GM12892 (cell line): ENCODE results near the gene AKIP1.
A peak's percentile ranks its signal among the peaks of the same experiment; 100 is the strongest.
"Not testable (repeated sequence)": the region's sequence is repeated elsewhere in the genome, so short reads cannot be mapped to it uniquely, and the experiment has no call there.

Experiments
- DNase-seq: peaks from one replicate; pipeline ENCODE4 v3.0.0; 2011; ENCODE audit not compliant: insufficient read length
- FAIRE-seq: peaks from 2 replicates; lab custom pipeline; 2011; peaks lifted over from hg19 to GRCh38; lab: Jason Lieb, UNC
- POLR2A ChIP-seq: IDR thresholded peaks from 2 replicates; pipeline ENCODE4 v1.6.1; 2011; ENCODE audit warnings: low read depth, low read length, control low read depth
- POLR2AphosphoS5 ChIP-seq: IDR thresholded peaks from 2 replicates; pipeline ENCODE4 v1.6.1; 2011; ENCODE audit warnings: low read depth, low read length, control low read depth
- TAF1 ChIP-seq: IDR thresholded peaks from 2 replicates; pipeline ENCODE4 v1.6.1; 2011; ENCODE audit warnings: low read depth, mild to moderate bottlenecking, control low read depth, low read length, borderline replicate concordance

AKIP1 gene

DNA sequence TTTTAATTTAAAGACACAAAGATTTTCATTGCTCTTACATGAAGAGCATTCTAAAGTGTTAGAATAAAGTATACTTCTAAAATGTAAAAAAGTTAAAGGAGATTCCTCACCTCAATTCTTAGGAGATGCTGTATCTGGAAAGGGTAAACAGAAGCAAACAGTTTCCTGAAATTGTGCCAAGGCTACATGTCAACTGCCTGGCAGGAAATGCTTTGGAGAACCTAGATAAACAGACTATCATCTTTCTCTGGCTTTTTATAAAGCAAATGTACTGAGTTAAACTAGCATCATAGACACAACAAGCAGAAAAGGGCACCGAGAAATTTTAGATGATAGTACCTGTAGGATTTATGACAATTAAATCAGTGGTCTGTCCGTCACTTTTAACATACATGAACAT, 24.7 kb upstream of the AKIP1 start:
- no peak for TF ChIP-seq POLR2A
- TF ChIP-seq POLR2AphosphoS5 = no peak
- TF ChIP-seq TAF1 = no peak
- FAIRE-seq = no peak
- DNase-seq = no peak

DNA sequence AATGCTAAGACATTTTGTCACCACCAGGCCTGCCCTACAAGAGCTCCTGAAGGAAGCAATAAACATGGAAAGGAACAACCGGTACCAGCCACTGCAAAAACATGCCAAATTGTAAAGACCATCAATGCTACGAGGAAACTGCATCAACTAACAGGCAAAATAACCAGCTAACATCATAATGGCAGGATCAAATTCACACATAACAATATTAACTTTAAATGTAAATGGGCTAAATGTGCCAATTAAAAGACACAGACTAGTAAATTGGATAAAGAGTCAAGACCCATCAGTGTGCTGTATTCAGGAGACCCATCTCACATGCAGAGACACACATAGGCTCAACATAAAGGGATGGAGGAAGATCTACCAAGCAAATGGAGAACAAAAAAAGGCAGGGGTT, 19.8 kb upstream of the AKIP1 start:
- not testable (repeated sequence) for FAIRE-seq, DNase-seq

DNA sequence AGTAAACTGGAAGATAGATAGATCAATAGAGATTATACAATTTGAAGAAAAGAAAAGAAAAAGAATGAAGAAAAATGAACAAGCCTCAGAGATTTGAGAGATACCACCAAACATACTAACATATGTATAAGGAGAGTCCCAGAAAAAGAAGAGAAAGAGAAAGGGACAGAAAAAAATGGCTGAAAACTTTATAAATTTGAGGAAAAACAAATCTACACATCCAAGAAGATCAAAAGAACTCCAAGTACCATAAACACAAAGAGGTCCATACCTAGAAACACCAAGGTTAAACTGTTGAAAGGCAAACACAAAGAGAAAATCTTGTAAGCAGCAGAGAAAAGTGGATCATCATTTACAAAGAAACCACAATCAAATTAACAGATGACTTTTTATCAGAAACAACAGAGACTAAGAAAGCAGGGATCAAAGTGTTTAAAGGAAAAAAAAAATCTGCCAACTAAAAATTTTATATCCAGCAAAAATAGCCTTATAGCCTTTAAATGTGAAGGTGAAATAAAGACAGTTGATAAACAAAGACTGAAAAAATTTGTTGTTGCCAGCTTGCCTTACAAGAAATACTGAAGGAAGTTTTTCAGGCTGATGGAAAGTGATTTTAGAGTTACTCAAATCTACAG, 11.8 kb upstream of the AKIP1 start:
- no peak for TF ChIP-seq TAF1
- TF ChIP-seq POLR2AphosphoS5 = no peak
- TF ChIP-seq POLR2A = no peak
- DNase-seq (no peak), FAIRE-seq (no peak)

DNA sequence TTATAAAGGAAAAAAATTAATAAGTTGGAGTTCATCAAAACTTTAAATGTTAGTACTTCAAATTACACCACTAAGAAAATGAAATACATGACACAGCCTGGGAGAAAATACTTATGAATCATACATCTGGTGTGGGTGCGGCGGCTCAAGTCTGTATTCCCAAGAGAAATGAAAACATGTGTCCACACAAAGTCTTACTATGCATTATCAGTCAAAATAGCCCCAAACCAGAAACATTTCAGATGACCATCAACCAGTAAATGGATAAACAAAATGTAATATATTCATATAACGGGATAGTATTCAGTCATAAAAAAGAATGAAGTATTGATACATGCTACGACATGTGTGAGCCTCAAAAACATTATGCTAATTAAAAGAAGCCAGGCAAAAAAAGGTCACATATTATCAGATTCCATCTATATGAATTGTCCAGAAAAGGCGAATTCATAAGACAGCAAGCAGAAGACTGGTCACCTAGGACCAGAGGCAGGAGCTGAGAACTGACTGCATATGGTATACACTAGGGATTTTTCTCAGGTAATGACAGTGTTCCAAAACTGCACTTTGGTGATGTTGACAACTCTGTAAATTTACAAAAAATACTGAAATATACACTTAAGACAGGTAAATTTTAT, 5.3 kb upstream of the AKIP1 start:
- no peak for DNase-seq
- no peak for FAIRE-seq
- TF ChIP-seq TAF1 (no peak), POLR2AphosphoS5 (no peak), POLR2A (no peak)

DNA sequence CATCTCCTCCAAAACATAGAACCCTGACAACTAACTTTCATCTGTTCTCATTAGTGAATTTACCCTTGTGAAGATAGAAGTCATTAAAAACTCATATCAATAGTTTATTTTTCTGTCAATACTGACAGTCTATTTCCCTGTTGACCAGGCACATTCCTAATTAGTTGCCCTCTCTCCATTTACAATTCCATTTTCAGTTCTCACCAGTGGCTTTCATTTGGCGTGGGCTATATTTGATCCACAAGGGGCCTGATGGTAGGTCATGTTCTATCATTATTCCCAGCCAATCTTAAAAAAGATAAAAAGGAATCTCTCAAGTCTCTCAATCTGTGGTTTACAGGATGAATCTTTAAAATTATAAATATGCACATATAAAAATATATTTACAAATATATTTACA, 3.9 kb upstream of the AKIP1 start:
- FAIRE-seq (no peak), DNase-seq (no peak)
- TF ChIP-seq POLR2AphosphoS5 (no peak), POLR2A (no peak), TAF1 (no peak)

DNA sequence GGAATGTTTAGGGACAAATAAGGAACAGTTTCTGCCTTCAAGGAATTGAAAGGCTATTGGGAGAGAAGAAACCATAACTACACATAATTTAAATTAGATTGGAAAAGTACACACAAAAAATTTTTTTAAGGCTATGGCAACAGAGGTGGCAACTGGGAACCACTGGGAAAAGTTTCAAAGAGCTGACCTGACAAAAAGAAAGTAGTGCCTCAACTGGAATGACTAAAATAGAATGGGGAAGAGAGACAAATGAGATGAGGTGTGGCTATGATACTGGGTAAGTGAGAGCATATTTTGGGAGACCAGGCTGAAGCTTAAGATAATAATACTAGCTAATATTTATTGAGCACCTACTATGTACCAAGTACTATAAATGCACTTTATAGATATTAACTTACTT, 2.9 kb upstream of the AKIP1 start:
- DNase-seq = no peak
- TF ChIP-seq POLR2AphosphoS5 = no peak
- FAIRE-seq = no peak

DNA sequence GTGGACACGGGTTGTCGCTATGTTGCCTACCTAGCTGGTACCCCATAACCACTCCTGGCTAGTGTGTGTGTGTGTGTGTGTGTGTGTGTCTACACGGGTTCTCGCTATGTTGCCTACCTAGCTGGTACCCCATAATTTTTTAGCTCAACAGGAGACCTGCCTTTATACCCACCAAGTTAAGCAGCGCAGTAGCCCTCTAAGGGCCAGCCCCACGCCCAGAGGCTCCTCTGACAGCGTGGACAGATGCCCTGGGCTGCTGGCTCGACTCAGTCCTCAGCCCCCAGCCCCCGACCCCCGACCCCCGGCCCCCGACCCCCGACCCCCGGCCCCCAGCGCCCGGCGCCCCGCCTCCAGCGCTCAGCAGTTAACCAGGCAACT, 351 bp upstream of the AKIP1 start:
- DNase-seq (no peak), FAIRE-seq (no peak)
- TF ChIP-seq TAF1 (no peak), POLR2A (no peak), POLR2AphosphoS5 (no peak)

DNA sequence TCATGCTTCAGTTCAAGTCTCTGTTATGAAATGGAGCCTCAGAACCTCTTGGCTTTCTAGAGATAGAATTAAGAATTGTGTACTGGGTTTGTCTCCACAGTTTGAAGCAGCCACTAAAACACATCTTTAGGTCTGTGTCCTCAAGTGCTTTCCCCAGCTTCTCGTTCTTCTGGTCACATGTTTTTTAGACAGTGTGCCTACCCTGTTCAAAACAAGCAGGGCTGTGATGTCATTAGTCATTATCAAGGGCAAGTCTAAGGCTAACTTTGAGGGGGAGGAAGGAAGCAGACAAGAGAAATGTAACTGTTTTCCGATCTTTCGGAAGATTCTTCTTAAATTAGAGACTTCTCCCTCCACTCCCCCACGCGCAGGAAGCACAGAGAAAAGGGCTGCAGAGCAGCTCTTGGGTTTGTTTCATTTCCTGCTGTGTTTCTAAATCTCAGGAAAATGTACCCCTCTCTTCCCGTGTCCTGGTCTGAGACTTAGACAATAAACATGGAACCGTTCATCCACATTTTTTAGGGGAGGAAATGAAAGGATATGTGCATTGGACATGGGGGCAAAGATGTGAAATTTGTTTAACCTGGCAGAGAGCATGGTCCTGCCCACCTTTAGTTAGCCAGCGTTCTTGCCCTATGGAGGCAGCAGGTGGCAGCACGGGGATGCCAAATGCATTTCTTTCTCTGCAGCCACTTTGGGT, 3.1 kb downstream of the AKIP1 start:
- DNase-seq = peak; percentile 28
- FAIRE-seq = peak; percentile 93
- no peak for TF ChIP-seq POLR2A

DNA sequence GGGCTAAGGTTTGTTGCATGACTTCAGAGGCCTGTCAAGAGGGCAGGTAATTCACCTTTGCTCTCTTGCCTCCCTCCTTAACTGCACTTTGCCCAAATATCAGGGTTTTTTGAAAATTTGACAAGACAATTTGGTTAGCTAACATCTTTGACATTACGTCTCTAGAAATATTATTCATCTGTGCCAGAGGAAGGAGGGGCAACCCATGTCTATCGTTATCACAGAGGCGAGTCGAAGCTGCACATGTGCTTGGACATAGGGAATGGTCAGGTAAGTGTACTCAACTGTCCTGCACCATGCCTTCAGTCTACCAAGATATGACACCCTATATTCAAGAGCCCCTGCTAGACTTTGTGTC, 3.7 kb downstream of the AKIP1 start:
- DNase-seq (no peak), FAIRE-seq (no peak)
- no peak for TF ChIP-seq TAF1
- no peak for TF ChIP-seq POLR2A
- no peak for TF ChIP-seq POLR2AphosphoS5

DNA sequence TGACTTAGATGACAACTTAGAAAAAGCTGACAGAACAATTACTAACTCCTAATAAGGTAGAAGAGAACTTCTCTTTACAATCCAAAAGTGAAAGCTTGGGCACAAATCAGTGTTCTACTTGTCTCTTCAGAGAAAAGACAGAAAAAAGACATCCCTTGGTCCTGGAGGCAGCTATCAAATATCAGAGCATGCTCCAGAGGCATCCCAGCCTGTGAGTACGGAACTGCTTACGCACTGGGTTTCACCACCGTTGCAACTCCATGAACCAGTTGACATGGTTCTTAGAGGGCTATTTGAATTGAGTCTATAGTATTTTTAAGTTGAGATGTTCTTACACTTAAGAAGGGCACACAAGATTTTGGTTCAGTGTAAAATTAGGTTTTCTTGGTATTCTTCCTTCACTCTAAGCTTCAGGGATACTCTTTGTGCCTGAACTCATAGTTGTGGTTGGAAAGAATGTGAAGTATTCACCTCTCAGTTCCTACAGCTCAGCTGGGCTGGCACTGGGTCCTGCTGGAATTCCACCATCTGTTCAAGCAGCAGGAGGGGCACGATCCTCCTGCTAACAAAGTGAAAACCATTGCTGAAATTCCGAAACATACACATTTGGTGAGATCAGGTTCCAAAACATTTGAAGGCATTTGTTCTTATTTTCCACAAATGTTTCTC, 6.3 kb downstream of the AKIP1 start:
- no peak for FAIRE-seq
- DNase-seq = no peak
- no peak for TF ChIP-seq TAF1
- TF ChIP-seq POLR2A = no peak
- no peak for TF ChIP-seq POLR2AphosphoS5

DNA sequence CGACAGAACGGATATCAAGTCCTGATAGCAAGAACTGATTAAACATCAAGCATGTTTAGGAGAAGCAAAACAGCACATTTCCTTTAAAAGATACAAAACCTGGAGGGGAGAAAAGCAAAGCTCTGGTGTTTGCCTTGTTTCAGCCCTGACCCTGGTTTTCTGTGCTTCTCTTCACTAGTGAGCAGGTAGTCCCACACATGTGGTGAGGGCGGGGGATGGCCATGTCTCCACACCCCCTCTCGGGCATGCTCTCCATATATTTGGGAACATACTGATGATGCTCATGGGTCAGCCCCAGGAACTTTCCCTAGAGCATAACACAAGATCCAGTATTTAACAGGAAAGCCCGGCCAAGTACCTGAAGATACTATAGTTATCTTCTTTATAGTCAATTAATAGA, 11.7 kb downstream of the AKIP1 start:
- TF ChIP-seq POLR2A (no peak), TAF1 (no peak), POLR2AphosphoS5 (no peak)

DNA sequence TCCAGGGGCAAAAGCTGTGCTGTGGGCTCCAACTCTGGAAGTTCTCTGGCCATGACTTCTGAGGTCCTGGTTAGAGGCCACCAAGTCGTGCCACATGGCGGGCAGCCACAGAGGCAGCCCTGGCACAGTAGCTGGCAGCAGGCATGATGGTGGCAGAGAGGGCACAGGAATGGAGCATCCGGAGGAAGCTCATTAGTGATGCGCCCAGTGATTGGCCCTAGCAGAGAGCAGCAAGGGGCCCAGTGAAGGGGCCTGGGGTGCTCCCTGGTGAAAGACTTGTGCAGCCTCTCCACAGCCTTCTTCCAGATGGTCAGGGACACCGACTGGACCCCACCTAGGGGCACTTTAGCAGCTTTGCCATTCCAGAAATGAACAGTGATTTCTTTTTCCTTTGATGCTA, 14.7 kb downstream of the AKIP1 start:
- no peak for TF ChIP-seq POLR2A
- TF ChIP-seq POLR2AphosphoS5 = no peak
- no peak for TF ChIP-seq TAF1
- FAIRE-seq (no peak), DNase-seq (no peak)

More for the DNA sequence above, 11.7 kb downstream of the AKIP1 start:
- no peak for FAIRE-seq
- no peak for DNase-seq
